A673 (cell line): ENCODE results near the gene SPPL3. TPM values are rescaled to one million over a fixed set of nuclear protein-coding genes. Genes with fewer than 3 reads are reported as not detected.

Experiments used
- BruUV-seq: library from RNA; stranded (reverse); fragments of 400-500 nt; replicated peaks from 2 replicates; lab custom pipeline; 2021; lab: Mats Ljungman, UMichigan
- CTCF ChIA-PET: fragments of 300-600 bp; sonication (Branson Sonifier 250); formaldehyde crosslinking; loops from one replicate; lab custom pipeline; 2022; ENCODE audit warnings: antibody characterized with exemption; lab: Charles Lee
- POLR2A ChIA-PET: fragments of 300-600 bp; sonication (Branson Sonifier 250); formaldehyde crosslinking; loops from one replicate; lab custom pipeline; 2022; ENCODE audit warnings: antibody characterized with exemption; ENCODE audit not compliant: low non-redundant PET; lab: Charles Lee
- DNase-seq: peaks from one replicate; pipeline ENCODE4 v3.0.0-alpha.2; 2015; ENCODE audit warnings: low spot score
- H3K27ac ChIP-seq: fragments of 200-600 bp; sonication (generic); 2 replicates; pipeline ENCODE4 v1.5.1; 2016; ENCODE audit warnings: mixed run types, low read depth, mild to moderate bottlenecking, mixed read lengths, antibody characterized with exemption, low read length; ENCODE audit not compliant: poor library complexity, severe bottlenecking
- H3K27me3 ChIP-seq: fragments of 200-600 bp; sonication (generic); replicated peaks from 2 replicates; pipeline ENCODE4 v1.6.1; 2017; ENCODE audit warnings: mixed run types, low read depth, mild to moderate bottlenecking, mixed read lengths, antibody characterized with exemption, low read length; ENCODE audit not compliant: insufficient read depth, poor library complexity
- H3K36me3 ChIP-seq: fragments of 200-600 bp; sonication (generic); 2 replicates; pipeline ENCODE4 v1.6.1; 2016; ENCODE audit warnings: mixed run types, mild to moderate bottlenecking, mixed read lengths, antibody characterized with exemption, low read length; ENCODE audit not compliant: insufficient read depth, poor library complexity, severe bottlenecking
- H3K4me1 ChIP-seq: fragments of 200-600 bp; sonication (generic); 2 replicates; pipeline ENCODE4 v1.6.1; 2017; ENCODE audit warnings: mixed run types, mild to moderate bottlenecking, mixed read lengths, antibody characterized with exemption, low read length; ENCODE audit not compliant: insufficient read depth, poor library complexity, severe bottlenecking
- H3K4me3 ChIP-seq: fragments of 200-600 bp; sonication (generic); 2 replicates; pipeline ENCODE4 v1.5.1; 2016; ENCODE audit warnings: low read depth, mixed run types, mild to moderate bottlenecking, mixed read lengths, low read length; ENCODE audit not compliant: poor library complexity, severe bottlenecking
- H3K9me3 ChIP-seq: fragments of 200-600 bp; sonication (generic); 2 replicates; pipeline ENCODE4 v1.6.1; 2016; ENCODE audit warnings: mixed run types, low read depth, mild to moderate bottlenecking, mixed read lengths, antibody characterized with exemption, low read length; ENCODE audit not compliant: poor library complexity, severe bottlenecking
- CTCF ChIP-seq: fragments of 300-800, 200-600 bp; sonication (generic); conservative IDR thresholded peaks from 2 replicates; pipeline ENCODE4 v1.5.1; 2017; ENCODE audit warnings: low read depth, mild to moderate bottlenecking, antibody characterized with exemption, low read length, moderate library complexity, mixed read lengths
- EZH2 ChIP-seq: fragments of 200-600 bp; sonication (generic); IDR thresholded peaks from 2 replicates; pipeline ENCODE4 v1.6.1; 2017; ENCODE audit warnings: borderline replicate concordance, low read depth, mild to moderate bottlenecking, mixed read lengths, antibody characterized with exemption, low read length; ENCODE audit not compliant: poor library complexity, severe bottlenecking
- intact Hi-C: fragments of 100-400 bp; cut with micrococcal nuclease; formaldehyde crosslinking; loops from one replicate; pipeline ENCODE4 v1.10.0; 2022; ENCODE audit not compliant: unreplicated experiment
- total RNA-seq: library from RNA; stranded (reverse); gene quantifications from 2 replicates; pipeline ENCODE4 v1.2.3, GENCODE V29; 2021

Gene SPPL3
- total RNA-seq, 1 experiment from 2014 or later, result 46.9 TPM

- TF ChIP-seq CTCF (no peak), EZH2 (no peak)
- intact Hi-C loops, result no loop called here
- BruUV-seq, result no TSS peak
- peaks cover 29% of the 10 kb centered on the region for H3K36me3 ChIP-seq
- H3K9me3 ChIP-seq, result no peaks in the 10 kb centered on the region
- CTCF ChIA-PET, result no interaction called here
- peak overlapping the region; percentile 38 for H3K27ac ChIP-seq
- no peaks in the 10 kb centered on the region for H3K27me3 ChIP-seq
- peak; percentile 14 for DNase-seq
- no peak overlapping the region for H3K4me3 ChIP-seq
- POLR2A ChIA-PET, result no interaction called here
- peaks cover 8% of the 10 kb centered on the region for H3K4me1 ChIP-seq
Measured at GRCh38 chr12:120762086-120762485, 142.1 kb downstream of the SPPL3 start.

GRCh38 chr12:120761519-120761934 lies 142.6 kb downstream of the SPPL3 start:
- H3K4me1 ChIP-seq, result peaks cover 8% of the 10 kb centered on the region
- no TSS peak for BruUV-seq
- ChIA-PET POLR2A (no interaction called here), CTCF (no interaction called here)
- peak overlapping the region; percentile 38 for H3K27ac ChIP-seq
- H3K27me3 ChIP-seq, result no peaks in the 10 kb centered on the region
- no peaks in the 10 kb centered on the region for H3K9me3 ChIP-seq
- H3K4me3 ChIP-seq, result no peak overlapping the region
- DNase-seq, result no peak
- intact Hi-C loops, result no loop called here
- no peak for TF ChIP-seq EZH2
- TF ChIP-seq CTCF, result no peak
- peaks cover 24% of the 10 kb centered on the region for H3K36me3 ChIP-seq

- CTCF ChIA-PET, result no interaction called here
- intact Hi-C loops, result no loop called here
- no peak for TF ChIP-seq CTCF
- no peak for TF ChIP-seq EZH2
- Histone ChIP-seq H3K27ac (no peak overlapping the region), H3K36me3 (peaks cover 16% of the 10 kb centered on the region), H3K27me3 (no peaks in the 10 kb centered on the region), H3K4me1 (peaks cover 8% of the 10 kb centered on the region), H3K4me3 (no peak overlapping the region), H3K9me3 (no peaks in the 10 kb centered on the region)
- no TSS peak for BruUV-seq
- POLR2A ChIA-PET, result no interaction called here
- DNase-seq, result no peak
Measured at GRCh38 chr12:120760349-120761254, 143.6 kb downstream of the SPPL3 start.
